HFFc6 (cell line): ENCODE data around the gene TSPAN9. TPM values are rescaled to one million over a fixed set of nuclear protein-coding genes. Genes with fewer than 3 reads are reported as not detected.

Source experiments
- DNase-seq: peaks from one replicate; pipeline ENCODE4 v3.0.0-alpha.2; 2018
- H3K27ac Mint-ChIP-seq: 2 replicates; pipeline ENCODE4 v1.8.0; 2020; ENCODE audit warnings: mild to moderate bottlenecking, mixed read lengths
- H3K27me3 Mint-ChIP-seq: 2 replicates; pipeline ENCODE4 v1.8.0; 2021; ENCODE audit warnings: mild to moderate bottlenecking, moderate library complexity, mixed read lengths; ENCODE audit not compliant: insufficient read depth
- H3K36me3 Mint-ChIP-seq: 2 replicates; pipeline ENCODE4 v1.8.0; 2021; ENCODE audit warnings: low read depth, mixed read lengths
- H3K4me1 Mint-ChIP-seq: 2 replicates; pipeline ENCODE4 v1.8.0; 2020; ENCODE audit warnings: low read depth, mixed read lengths
- H3K4me3 Mint-ChIP-seq: 2 replicates; pipeline ENCODE4 v1.8.0; 2020; ENCODE audit warnings: mild to moderate bottlenecking, moderate library complexity, mixed read lengths
- H3K9me3 Mint-ChIP-seq: 2 replicates; pipeline ENCODE4 v1.8.0; 2020; ENCODE audit warnings: mild to moderate bottlenecking, mixed read lengths
- CTCF ChIP-seq: fragments of 200-600 bp; sonication (generic); IDR thresholded peaks from 2 replicates; pipeline ENCODE4 v1.5.0; 2021; ENCODE audit warnings: antibody characterized with exemption, mild to moderate bottlenecking
- total RNA-seq, 6 experiments: library from RNA; stranded (reverse); fragmentation: NEBNext Ultra II Directional; extraction: Animal tissue kit (Norgen Biotek cat#: 25700); gene quantifications; 2 replicates in 1 of 6; 3 replicates in 5 of 6; pipeline ENCODE4 v1.2.3, GENCODE V29; 2021

Gene TSPAN9
- total RNA-seq, 6 experiments from 2014 or later = 18.1 to 35.8 (median 22.7) TPM

DNA sequence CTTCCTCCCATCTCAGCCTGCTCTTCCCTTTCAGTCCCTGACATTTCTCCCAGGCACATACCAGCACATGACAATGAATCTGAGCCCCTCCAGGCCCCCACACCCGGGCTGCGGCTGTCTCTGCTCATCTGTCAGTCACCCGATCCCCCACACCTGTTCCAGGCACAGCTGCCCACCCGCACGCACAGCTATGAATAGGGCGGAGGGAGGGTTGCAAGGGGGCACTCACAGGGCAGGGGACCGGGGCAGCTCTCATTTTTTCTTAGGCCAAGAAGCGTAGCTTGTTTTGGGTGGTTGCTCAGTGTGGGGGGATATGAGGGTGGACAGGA is 43.7 kb upstream of the TSPAN9 start:
- DNase-seq = no peak
- H3K27ac Mint-ChIP-seq = no peak overlapping the region
- H3K9me3 Mint-ChIP-seq = no peaks in the 10 kb centered on the region

DNA sequence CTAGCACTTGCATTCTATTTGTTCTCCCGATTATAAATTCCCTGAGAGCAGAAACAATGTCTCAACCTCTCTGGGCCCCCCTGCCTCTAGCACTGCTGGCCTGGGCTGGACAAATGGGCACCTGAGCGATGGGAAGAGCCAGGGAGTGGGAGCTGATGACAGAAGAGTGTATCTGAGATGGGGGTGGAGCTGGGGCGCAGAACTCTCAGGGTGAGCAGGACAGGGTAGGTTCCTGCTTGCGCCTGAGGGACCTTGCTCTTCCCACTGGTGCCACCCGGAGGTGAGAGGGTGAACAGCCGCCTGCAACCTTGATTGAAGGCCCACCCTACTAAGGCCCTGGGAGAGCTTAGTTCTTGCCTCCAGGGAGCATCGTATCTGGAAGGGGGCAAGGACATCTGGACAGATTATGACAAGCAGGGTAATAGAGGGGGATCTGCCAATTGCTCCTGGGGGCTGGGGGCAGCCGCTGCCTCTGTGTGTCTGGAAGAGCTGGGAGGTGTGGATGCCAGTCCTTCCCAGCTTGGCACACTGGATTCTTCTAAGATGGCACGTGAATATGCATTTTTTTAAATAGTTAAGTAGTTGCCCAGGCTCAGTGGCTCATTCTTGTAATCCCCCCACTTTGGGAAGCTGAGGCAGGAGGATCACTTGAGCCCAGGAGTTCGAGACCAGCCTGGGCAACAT is 43.0 kb upstream of the TSPAN9 start:
- Mint-ChIP-seq H3K4me3 (no peak overlapping the region), H3K9me3 (no peaks in the 10 kb centered on the region), H3K36me3 (no peaks in the 10 kb centered on the region), H3K27me3 (no peaks in the 10 kb centered on the region), H3K27ac (no peak overlapping the region), H3K4me1 (peaks cover 12% of the 10 kb centered on the region; the same call in 1 of the 2 replicates)
- peak; percentile 54 for DNase-seq
- TF ChIP-seq CTCF = peak; percentile 80

More for the DNA sequence above, 43.7 kb upstream of the TSPAN9 start:
- H3K36me3 Mint-ChIP-seq = no peaks in the 10 kb centered on the region
- H3K4me3 Mint-ChIP-seq = no peak overlapping the region
- H3K4me1 Mint-ChIP-seq = peaks cover 12% of the 10 kb centered on the region; the same call in 1 of the 2 replicates
- no peaks in the 10 kb centered on the region for H3K27me3 Mint-ChIP-seq
- no peak for TF ChIP-seq CTCF

GRCh38 chr12:3035171-3035570 is 42.0 kb upstream of the TSPAN9 start:
- Mint-ChIP-seq H3K27me3 (no peaks in the 10 kb centered on the region), H3K27ac (no peak overlapping the region), H3K9me3 (no peaks in the 10 kb centered on the region), H3K36me3 (no peaks in the 10 kb centered on the region), H3K4me1 (peaks cover 12% of the 10 kb centered on the region; the same call in 1 of the 2 replicates), H3K4me3 (no peak overlapping the region)
- TF ChIP-seq CTCF = no peak
- DNase-seq = peak; percentile 5

DNA sequence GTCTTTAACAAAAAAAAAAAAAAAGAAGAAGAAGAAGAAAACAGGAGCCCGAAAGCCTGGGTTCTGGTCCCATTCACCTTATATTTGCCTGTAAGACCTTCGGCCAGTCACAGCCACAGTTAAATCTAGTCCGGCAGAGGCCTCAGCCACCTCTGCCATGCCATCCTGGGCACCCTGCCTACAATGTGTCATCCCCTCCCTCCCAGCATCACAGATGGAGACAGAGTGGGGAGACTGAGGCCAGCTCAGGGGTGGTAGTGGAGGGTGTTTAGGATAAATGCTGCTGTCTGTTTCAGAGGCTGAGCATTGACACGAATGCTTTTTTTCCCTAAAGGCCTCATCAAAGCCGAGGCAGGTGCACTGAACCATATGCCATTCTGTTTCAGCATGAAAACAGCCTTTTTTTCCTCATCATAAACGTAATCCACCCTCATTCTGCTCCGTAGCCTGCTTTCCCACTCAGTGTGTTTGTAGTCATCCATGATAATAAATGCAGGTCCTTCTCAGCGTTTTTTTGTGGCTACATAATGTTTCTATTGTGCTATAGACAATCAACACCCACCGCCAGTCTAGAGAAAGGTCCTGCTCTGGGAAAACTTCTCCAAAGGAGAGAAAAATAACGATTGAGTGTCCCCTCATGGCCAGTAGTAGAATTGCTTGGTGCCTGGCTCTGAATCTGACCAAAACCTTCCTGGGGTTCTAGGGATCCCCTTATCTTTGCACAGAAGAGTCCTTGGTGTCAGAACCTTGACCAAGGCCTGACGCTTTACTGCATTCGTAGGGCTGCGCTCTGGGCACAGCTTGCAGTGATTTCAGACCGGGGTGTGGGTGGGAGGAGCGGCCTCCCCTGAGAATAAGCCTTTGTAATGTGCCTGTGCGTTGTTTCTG is 41.1 kb upstream of the TSPAN9 start:
- Mint-ChIP-seq H3K4me3 (no peak overlapping the region), H3K27ac (no peak overlapping the region), H3K36me3 (no peaks in the 10 kb centered on the region), H3K27me3 (no peaks in the 10 kb centered on the region), H3K4me1 (peaks cover 12% of the 10 kb centered on the region; the same call in 1 of the 2 replicates), H3K9me3 (no peaks in the 10 kb centered on the region)
- peak; percentile 26 for DNase-seq
- peak; percentile 72 for TF ChIP-seq CTCF

- no peak overlapping the region for H3K27ac Mint-ChIP-seq
- 0 out of 2 replicates have a peak, but pooled peaks cover 7% of the 10 kb centered on the region for H3K36me3 Mint-ChIP-seq
- peaks cover 2% of the 10 kb centered on the region; the same call in 1 of the 2 replicates for H3K27me3 Mint-ChIP-seq
- H3K4me3 Mint-ChIP-seq = no peak overlapping the region
- H3K4me1 Mint-ChIP-seq = peaks cover 12% of the 10 kb centered on the region; the same call in 1 of the 2 replicates
- TF ChIP-seq CTCF = no peak
- no peak for DNase-seq
- H3K9me3 Mint-ChIP-seq = no peaks in the 10 kb centered on the region
These were observed 40.1 kb upstream of the TSPAN9 start for GRCh38 chr12:3036901-3037600.
